Lower lobe of right lung (tissue), 2 donors: ENCODE results near the gene CDC42. TPM values are rescaled to one million over a fixed set of nuclear protein-coding genes. Genes with fewer than 3 reads are reported as not detected.

Source experiments
- ATAC-seq, 2 donors: fragments of 200-7000 bp; cut with Tn5 transposase; one replicate each; pipeline ENCODE4 v1.9.1; 2020 to 2022; ENCODE audit warnings: mild to moderate bottlenecking in 2 of 2, moderate library complexity in 2 of 2
- DNase-seq: peaks from one replicate; pipeline ENCODE4 v3.0.0-alpha.2; 2020
- H3K27ac ChIP-seq: fragments of 200-600 bp; one replicate; pipeline ENCODE4 v1.8.0; 2022
- H3K27me3 ChIP-seq: fragments of 200-600 bp; one replicate; pipeline ENCODE4 v1.8.0; 2022; ENCODE audit warnings: low read depth
- H3K36me3 ChIP-seq: fragments of 200-600 bp; one replicate; pipeline ENCODE4 v1.8.0; 2022; ENCODE audit warnings: mild to moderate bottlenecking
- H3K4me1 ChIP-seq: fragments of 200-600 bp; one replicate; pipeline ENCODE4 v1.8.0; 2022
- H3K4me3 ChIP-seq: fragments of 200-600 bp; one replicate; pipeline ENCODE4 v1.8.0; 2022; ENCODE audit warnings: mild to moderate bottlenecking
- H3K9me3 ChIP-seq: fragments of 200-600 bp; one replicate; pipeline ENCODE4 v1.8.0; 2022
- intact Hi-C: fragments of 100-400 bp; cut with DNase I; formaldehyde crosslinking; loops from one replicate; pipeline ENCODE4 v1.11.0; 2022
- total RNA-seq: library from RNA; stranded (reverse); fragmentation: NEBNext Ultra II Directional; extraction: Animal tissue kit (Norgen Biotek cat#: 25700); gene quantifications from one replicate; pipeline ENCODE4 v1.2.1, GENCODE V29; 2021
- TF ChIP-seq, protein P1 (sequence below): fragments of 200-600 bp; IDR thresholded peaks from one replicate; pipeline ENCODE4 v1.8.0; 2022; ENCODE audit warnings: antibody characterized with exemption, mild to moderate bottlenecking
- donor health status: DM: no; HTN: yes; CAD: no; lungs with severe emphysema.

Gene CDC42
- total RNA-seq, 1 donor from 2014 or later = 255 TPM

DNA sequence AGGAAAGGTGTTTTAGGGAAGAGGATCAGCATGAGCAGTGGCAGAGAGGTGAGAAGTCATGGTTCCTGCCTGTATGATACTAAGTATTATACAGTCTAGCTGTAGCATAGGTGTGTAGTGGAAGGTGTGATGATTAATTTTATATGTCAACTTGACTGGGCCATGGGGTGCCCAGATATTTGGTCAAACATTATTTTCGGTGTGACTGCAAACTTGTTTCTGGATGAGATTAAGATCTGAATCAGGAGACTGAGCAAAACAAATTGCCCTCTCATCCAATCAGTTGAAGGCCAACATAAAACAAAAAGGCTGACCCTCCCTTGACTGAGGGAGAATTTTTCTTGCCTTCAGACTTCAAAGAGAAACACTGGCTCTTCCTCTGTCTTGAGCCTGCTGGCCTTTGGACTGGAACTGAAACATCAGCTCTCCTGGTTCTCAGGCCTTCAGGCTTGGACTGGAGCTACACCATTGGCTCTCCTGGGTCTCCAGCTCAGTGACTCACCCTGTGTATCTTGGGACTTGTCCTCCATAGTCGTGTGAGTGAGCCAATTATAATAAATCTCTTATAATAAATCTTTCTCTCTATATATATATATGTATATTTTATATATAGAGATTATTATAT is 6.8 kb upstream of the CDC42 start:
- peaks cover under 1% of the 10 kb centered on the region for H3K4me1 ChIP-seq
- no peaks in the 10 kb centered on the region for H3K9me3 ChIP-seq
- H3K4me3 ChIP-seq = no peak overlapping the region
- no peaks in the 10 kb centered on the region for H3K36me3 ChIP-seq
- TF ChIP-seq, protein P1, sequence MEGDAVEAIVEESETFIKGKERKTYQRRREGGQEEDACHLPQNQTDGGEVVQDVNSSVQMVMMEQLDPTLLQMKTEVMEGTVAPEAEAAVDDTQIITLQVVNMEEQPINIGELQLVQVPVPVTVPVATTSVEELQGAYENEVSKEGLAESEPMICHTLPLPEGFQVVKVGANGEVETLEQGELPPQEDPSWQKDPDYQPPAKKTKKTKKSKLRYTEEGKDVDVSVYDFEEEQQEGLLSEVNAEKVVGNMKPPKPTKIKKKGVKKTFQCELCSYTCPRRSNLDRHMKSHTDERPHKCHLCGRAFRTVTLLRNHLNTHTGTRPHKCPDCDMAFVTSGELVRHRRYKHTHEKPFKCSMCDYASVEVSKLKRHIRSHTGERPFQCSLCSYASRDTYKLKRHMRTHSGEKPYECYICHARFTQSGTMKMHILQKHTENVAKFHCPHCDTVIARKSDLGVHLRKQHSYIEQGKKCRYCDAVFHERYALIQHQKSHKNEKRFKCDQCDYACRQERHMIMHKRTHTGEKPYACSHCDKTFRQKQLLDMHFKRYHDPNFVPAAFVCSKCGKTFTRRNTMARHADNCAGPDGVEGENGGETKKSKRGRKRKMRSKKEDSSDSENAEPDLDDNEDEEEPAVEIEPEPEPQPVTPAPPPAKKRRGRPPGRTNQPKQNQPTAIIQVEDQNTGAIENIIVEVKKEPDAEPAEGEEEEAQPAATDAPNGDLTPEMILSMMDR = no peak
- intact Hi-C loops = no loop called here
- no peaks in the 10 kb centered on the region for H3K27me3 ChIP-seq
- no peak overlapping the region for H3K27ac ChIP-seq
- DNase-seq (no peak), ATAC-seq (no peak)

GRCh38 chr1:22048351-22049192 is 3.9 kb upstream of the CDC42 start:
- Histone ChIP-seq H3K27ac (no peak overlapping the region), H3K4me3 (no peak overlapping the region), H3K4me1 (peaks cover under 1% of the 10 kb centered on the region), H3K27me3 (no peaks in the 10 kb centered on the region), H3K9me3 (no peaks in the 10 kb centered on the region), H3K36me3 (no peaks in the 10 kb centered on the region)
- no peak for ATAC-seq
- intact Hi-C loops = no loop called here
- DNase-seq = peak; percentile 57
- TF ChIP-seq, protein P1 = no peak

DNA sequence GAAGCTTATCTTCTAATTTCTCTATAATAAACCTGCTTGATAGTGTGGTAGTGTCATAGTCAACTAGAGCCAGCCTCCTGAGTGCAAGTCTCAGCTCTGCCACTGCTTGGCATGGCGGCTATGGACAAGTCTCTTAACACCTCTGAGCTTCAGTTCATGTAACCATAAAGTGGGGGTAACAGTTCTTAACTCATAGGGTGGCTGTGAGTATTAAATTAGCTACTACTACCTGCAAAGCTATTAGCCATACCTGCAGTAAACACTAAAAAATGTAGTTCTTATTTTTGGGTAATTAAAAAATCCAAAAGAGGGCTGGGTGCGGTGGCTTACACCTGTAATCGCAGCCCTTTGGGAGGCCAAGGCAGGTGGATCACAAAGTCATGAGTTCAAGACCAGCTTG is 2.2 kb upstream of the CDC42 start:
- Histone ChIP-seq H3K27me3 (no peaks in the 10 kb centered on the region), H3K9me3 (no peaks in the 10 kb centered on the region), H3K4me1 (peaks cover 16% of the 10 kb centered on the region), H3K36me3 (no peaks in the 10 kb centered on the region), H3K27ac (no peak overlapping the region), H3K4me3 (no peak overlapping the region)
- intact Hi-C loops = no loop called here
- TF ChIP-seq, protein P1 = no peak
- DNase-seq = no peak
- no peak for ATAC-seq

DNA sequence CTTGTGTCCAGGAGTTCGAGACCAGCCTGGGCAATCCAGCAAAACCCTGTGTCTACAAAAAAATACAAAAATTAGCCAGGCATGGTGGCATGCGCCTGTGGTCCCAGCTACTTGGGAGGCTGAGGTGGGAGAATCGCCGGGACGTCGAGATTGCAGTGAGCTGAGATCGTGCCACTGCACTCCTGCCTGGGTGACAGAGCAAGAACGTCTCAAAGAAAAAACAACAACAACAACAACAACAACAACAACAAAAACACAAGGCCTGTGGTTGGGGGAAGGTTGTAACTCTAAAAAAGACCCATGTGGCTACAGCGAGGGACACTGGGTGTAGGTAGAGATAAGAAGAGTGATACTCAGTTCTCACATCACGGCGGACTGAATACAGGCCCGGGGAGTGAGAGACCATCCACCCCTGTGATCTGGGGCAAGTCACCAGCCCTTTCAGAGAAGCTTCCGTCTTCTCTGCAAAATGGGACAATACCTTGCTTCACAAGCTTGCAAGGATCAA is 848 bp upstream of the CDC42 start:
- H3K4me1 ChIP-seq = peaks cover 29% of the 10 kb centered on the region
- H3K9me3 ChIP-seq = no peaks in the 10 kb centered on the region
- ATAC-seq = no peak
- H3K4me3 ChIP-seq = no peak overlapping the region
- intact Hi-C loops = no loop called here
- no peak for DNase-seq
- H3K27me3 ChIP-seq = no peaks in the 10 kb centered on the region
- H3K27ac ChIP-seq = no peak overlapping the region
- H3K36me3 ChIP-seq = no peaks in the 10 kb centered on the region
- TF ChIP-seq, protein P1 = no peak

GRCh38 chr1:22053017-22053860 is 730 bp downstream of the CDC42 start:
- H3K27me3 ChIP-seq = no peaks in the 10 kb centered on the region
- intact Hi-C loops = no loop called here
- peak; percentile 78 to 83 for ATAC-seq
- peaks cover 6% of the 10 kb centered on the region for H3K36me3 ChIP-seq
- DNase-seq = peak; percentile 81
- H3K27ac ChIP-seq = peak overlapping the region; percentile 100
- H3K4me1 ChIP-seq = peaks cover 45% of the 10 kb centered on the region
- TF ChIP-seq, protein P1 = no peak
- peak overlapping the region; percentile 72 for H3K4me3 ChIP-seq
- no peaks in the 10 kb centered on the region for H3K9me3 ChIP-seq
